CD8-positive, alpha-beta memory T cell (primary cell): ENCODE data around the gene BCAP31. TPM values are rescaled to one million over a fixed set of nuclear protein-coding genes. Genes with fewer than 3 reads are reported as not detected.
"Not testable (repeated sequence)": the region's sequence is repeated elsewhere in the genome, so short reads cannot be mapped to it uniquely, and the experiment has no call there.

Experiments
- CTCF ChIA-PET: fragments of 350-600 bp; sonication (Branson Sonifier 250); formaldehyde crosslinking; loops from one replicate; lab custom pipeline; 2021; ENCODE audit warnings: antibody characterized with exemption; lab: Charles Lee
- POLR2A ChIA-PET: fragments of 350-600 bp; sonication (Branson Sonifier 250); formaldehyde crosslinking; loops from one replicate; lab custom pipeline; 2021; ENCODE audit warnings: antibody characterized with exemption; lab: Charles Lee
- DNase-seq, 5 donors: peaks; one replicate each; pipeline versions ENCODE4 v3.0.0 to v3.0.0-alpha.2; 2020 to 2022; ENCODE audit warnings: mixed read lengths in 1 of 5
- H3K27ac ChIP-seq: one replicate; pipeline ENCODE4 v1.7.0; 2013; ENCODE audit warnings: low read depth, mild to moderate bottlenecking, low read length, moderate library complexity
- H3K27me3 ChIP-seq: 2 replicates; pipeline ENCODE4 v1.7.0; 2013; ENCODE audit warnings: low read length, mild to moderate bottlenecking; ENCODE audit not compliant: insufficient read depth, poor library complexity, severe bottlenecking
- H3K36me3 ChIP-seq: 2 replicates; pipeline ENCODE4 v1.7.0; 2013; ENCODE audit warnings: mild to moderate bottlenecking, low read length, moderate library complexity; ENCODE audit not compliant: insufficient read depth
- H3K4me1 ChIP-seq: 2 replicates; pipeline ENCODE4 v1.7.0; 2013; ENCODE audit warnings: mild to moderate bottlenecking, low read length, moderate library complexity; ENCODE audit not compliant: insufficient read depth
- H3K4me3 ChIP-seq: 2 replicates; pipeline ENCODE4 v1.7.0; 2013; ENCODE audit warnings: mild to moderate bottlenecking, low read length
- H3K9me3 ChIP-seq: 2 replicates; pipeline ENCODE4 v1.7.0; 2013; ENCODE audit warnings: mild to moderate bottlenecking, low read length
- H3K27ac Mint-ChIP-seq, 8 donors: one replicate each; pipeline ENCODE4 v1.8.0; 2020 to 2021; ENCODE audit warnings: mixed read lengths in 8 of 8, mild to moderate bottlenecking in 6 of 8, inconsistent platforms in 3 of 8, moderate library complexity in 3 of 8
- H3K27me3 Mint-ChIP-seq, 2 donors: one replicate each; pipeline ENCODE4 v1.8.0; 2020 to 2021; ENCODE audit warnings: mixed read lengths in 2 of 2, mild to moderate bottlenecking in 1 of 2, moderate library complexity in 1 of 2
- H3K36me3 Mint-ChIP-seq, 3 donors: one replicate each; pipeline ENCODE4 v1.8.0; 2020 to 2021; ENCODE audit warnings: mixed read lengths in 3 of 3, inconsistent platforms in 1 of 3, mild to moderate bottlenecking in 1 of 3
- H3K4me1 Mint-ChIP-seq, 3 donors: one replicate each; pipeline ENCODE4 v1.8.0; 2020 to 2021; ENCODE audit warnings: mixed read lengths in 3 of 3, inconsistent platforms in 1 of 3, mild to moderate bottlenecking in 1 of 3
- H3K4me3 Mint-ChIP-seq, 7 donors: one replicate each; pipeline ENCODE4 v1.8.0; 2020 to 2021; ENCODE audit warnings: mixed read lengths in 7 of 7, mild to moderate bottlenecking in 6 of 7, moderate library complexity in 4 of 7, inconsistent platforms in 2 of 7
- H3K9me3 Mint-ChIP-seq, 5 donors: one replicate each; pipeline ENCODE4 v1.8.0; 2020 to 2022; ENCODE audit warnings: mixed read lengths in 5 of 5, mild to moderate bottlenecking in 3 of 5, moderate library complexity in 2 of 5, inconsistent platforms in 1 of 5
- polyA plus RNA-seq: library from polyadenylated mRNA; unstranded; fragments of 300-500 nt; fragmentation: Illumina TruSeq; gene quantifications from one replicate; pipeline ENCODE4 v1.2.3, GENCODE V29; 2021
- total RNA-seq, 2 experiments: library from RNA; stranded (reverse); gene quantifications; one replicate each; pipeline ENCODE4 v1.2.3, GENCODE V29; 2021

The BCAP31 gene
- total and polyA plus RNA-seq, 3 experiments from 2014 or later = 140 to 333 (median 153) TPM

DNA sequence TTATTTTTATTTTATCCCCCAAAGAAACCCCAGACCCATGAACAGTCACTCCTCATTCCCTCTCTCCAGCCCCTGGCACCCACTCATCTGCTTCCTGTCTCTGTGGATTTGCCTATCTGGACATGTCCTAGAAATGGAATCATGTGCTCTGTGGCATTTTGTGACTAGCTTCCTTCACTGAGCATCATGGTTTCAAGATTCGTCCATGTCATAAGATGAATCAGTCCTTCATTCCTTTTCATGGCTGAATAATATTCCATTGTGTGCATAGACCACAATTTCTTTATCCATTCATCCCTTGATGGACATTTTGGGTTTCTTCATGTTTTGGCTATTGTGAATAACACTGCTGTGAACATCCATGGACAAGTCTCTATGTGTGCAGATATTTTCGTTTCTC is 10.7 kb upstream of the BCAP31 start:
- Histone ChIP-seq H3K36me3 (no peaks in the 10 kb centered on the region), H3K4me3 (no peak overlapping the region), H3K4me1 (peaks cover 7% of the 10 kb centered on the region), H3K27me3 (no peaks in the 10 kb centered on the region), H3K27ac (no peak overlapping the region), H3K9me3 (no peaks in the 10 kb centered on the region)
- CTCF ChIA-PET = interaction anchor here (1.5 kb wide), 1 partner anchor 9 kb away, joined by 3 read pairs; no protein-coding TSS in a partner anchor
- Mint-ChIP-seq H3K9me3 (no peaks in the 10 kb centered on the region), H3K27ac (peak overlapping the region in 5 of 8 donors; percentile 8 to 77 (median 43)), H3K36me3 (peaks cover 2 to 15% (median 4%) of the 10 kb centered on the region in 3 donors), H3K4me3 (no peak overlapping the region), H3K27me3 (peaks cover 0 to 6% of the 10 kb centered on the region in 2 donors), H3K4me1 (peaks cover 15 to 24% (median 17%) of the 10 kb centered on the region in 3 donors)
- DNase-seq = no peak
- POLR2A ChIA-PET = no interaction called here

DNA sequence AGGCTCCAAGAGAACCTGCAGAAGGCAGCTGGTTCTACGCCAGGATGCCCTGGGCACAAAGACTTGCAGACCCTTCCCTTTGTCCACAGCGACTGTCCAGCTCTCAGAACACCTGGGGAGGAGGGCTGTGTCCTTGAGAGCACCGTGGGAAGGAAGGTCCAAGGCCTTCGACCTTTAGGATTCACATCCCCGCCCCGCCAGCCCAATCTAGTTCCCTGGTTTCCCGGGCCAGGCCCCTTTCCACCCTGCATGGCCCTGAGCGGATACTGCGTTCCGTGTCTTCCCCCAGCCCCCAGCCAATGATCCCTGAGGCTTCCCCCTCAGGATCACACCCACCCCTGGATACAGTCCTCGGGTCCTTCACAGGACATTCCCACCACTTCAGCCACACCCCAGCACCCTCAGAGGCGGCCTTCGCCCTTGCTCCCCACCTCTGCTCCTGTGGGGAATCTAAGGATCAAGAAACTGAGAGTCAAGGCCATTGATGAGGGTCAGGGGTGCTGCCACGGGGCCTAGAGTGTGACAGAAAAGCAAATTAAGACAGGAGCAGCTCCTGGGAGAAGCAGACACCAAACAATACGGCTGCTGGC is 9.6 kb upstream of the BCAP31 start:
- Mint-ChIP-seq H3K4me3 (peak overlapping the region in 1 of 7 donors; percentile 61), H3K36me3 (peaks cover 2 to 18% (median 4%) of the 10 kb centered on the region in 3 donors), H3K9me3 (no peaks in the 10 kb centered on the region), H3K27ac (no peak overlapping the region), H3K4me1 (peaks cover 15 to 22% (median 15%) of the 10 kb centered on the region in 3 donors), H3K27me3 (peaks cover 0 to 4% of the 10 kb centered on the region in 2 donors)
- no peaks in the 10 kb centered on the region for H3K9me3 ChIP-seq
- H3K36me3 ChIP-seq = no peaks in the 10 kb centered on the region
- no peaks in the 10 kb centered on the region for H3K27me3 ChIP-seq
- H3K27ac ChIP-seq = no peak overlapping the region
- DNase-seq = no peak
- no peaks in the 10 kb centered on the region for H3K4me1 ChIP-seq
- H3K4me3 ChIP-seq = no peak overlapping the region
- CTCF ChIA-PET = no interaction called here
- POLR2A ChIA-PET = no interaction called here

GRCh38 chrX:153732401-153732800 is 8.2 kb upstream of the BCAP31 start:
- peaks cover 5% of the 10 kb centered on the region for H3K4me1 ChIP-seq
- H3K27me3 ChIP-seq = no peaks in the 10 kb centered on the region
- no peaks in the 10 kb centered on the region for H3K9me3 ChIP-seq
- ChIA-PET POLR2A (interaction anchor here (0.6 kb wide), 1 partner anchor 8 kb away, joined by 4 read pairs; the partner anchor contains the start of gene BCAP31), CTCF (no interaction called here)
- Mint-ChIP-seq H3K4me1 (peaks cover 19 to 30% (median 21%) of the 10 kb centered on the region in 3 donors), H3K4me3 (peak overlapping the region in 1 of 7 donors; percentile 38), H3K36me3 (peaks cover 2 to 18% (median 4%) of the 10 kb centered on the region in 3 donors), H3K9me3 (no peaks in the 10 kb centered on the region), H3K27ac (no peak overlapping the region), H3K27me3 (no peaks in the 10 kb centered on the region)
- no peaks in the 10 kb centered on the region for H3K36me3 ChIP-seq
- no peak overlapping the region for H3K27ac ChIP-seq
- H3K4me3 ChIP-seq = no peak overlapping the region
- no peak for DNase-seq

- Mint-ChIP-seq H3K4me3 (no peak overlapping the region), H3K27ac (peak overlapping the region in 3 of 8 donors; percentile 2 to 76 (median 66)), H3K36me3 (peaks cover 2 to 18% (median 4%) of the 10 kb centered on the region in 3 donors), H3K4me1 (peaks cover 23 to 36% (median 26%) of the 10 kb centered on the region in 3 donors), H3K27me3 (no peaks in the 10 kb centered on the region), H3K9me3 (no peaks in the 10 kb centered on the region)
- no peaks in the 10 kb centered on the region for H3K36me3 ChIP-seq
- CTCF ChIA-PET = no interaction called here
- peaks cover 11% of the 10 kb centered on the region for H3K4me1 ChIP-seq
- H3K4me3 ChIP-seq = no peak overlapping the region
- POLR2A ChIA-PET = no interaction called here
- DNase-seq = no peak
- no peak overlapping the region for H3K27ac ChIP-seq
- H3K27me3 ChIP-seq = no peaks in the 10 kb centered on the region
- H3K9me3 ChIP-seq = no peaks in the 10 kb centered on the region
Measured at GRCh38 chrX:153731845-153732215, 7.6 kb upstream of the BCAP31 start.

DNA sequence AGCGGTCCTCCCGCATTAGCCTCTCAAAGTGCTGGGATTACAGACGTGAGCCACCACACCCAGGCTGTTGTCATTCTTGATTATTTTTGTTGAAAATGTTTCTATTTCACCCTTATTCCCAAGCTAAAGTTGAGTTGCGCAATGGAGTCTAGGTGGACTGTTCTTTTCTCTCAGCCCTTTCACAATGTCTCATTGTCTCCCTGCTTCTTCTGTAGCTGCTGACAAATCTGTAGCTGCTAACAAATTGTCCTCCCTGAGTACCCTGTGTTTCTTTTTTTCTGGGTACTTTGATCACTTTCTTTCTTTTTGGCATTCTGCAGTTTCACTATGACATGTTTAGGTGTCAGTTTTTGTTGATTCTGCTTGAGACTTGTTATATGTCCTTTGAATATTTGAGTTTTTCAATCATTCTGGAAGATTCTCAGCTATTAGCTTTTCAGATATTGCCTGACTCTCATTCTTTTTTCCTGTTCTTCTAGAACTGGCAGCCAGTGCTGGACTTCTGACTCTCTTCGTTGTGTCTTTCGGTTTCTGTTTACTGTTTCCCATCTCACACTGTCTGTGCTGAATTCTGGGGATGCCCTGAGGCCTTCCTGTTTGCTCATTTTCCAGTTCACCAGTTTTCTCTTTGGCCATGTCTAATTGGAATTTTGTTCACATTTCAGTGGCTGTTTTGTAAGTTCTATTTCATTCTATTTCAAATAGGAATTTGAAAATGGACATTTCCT is 7.1 kb upstream of the BCAP31 start:
- peaks cover 2 to 15% (median 4%) of the 10 kb centered on the region in 3 donors for H3K36me3 Mint-ChIP-seq
- H3K27ac Mint-ChIP-seq = peak overlapping the region in 5 of 8 donors; percentile 37 to 76 (median 48)
- no peaks in the 10 kb centered on the region for H3K9me3 Mint-ChIP-seq
- Histone ChIP-seq H3K27me3 (no peaks in the 10 kb centered on the region), H3K36me3 (no peaks in the 10 kb centered on the region), H3K4me3 (no peak overlapping the region), H3K4me1 (peaks cover 13% of the 10 kb centered on the region), H3K27ac (no peak overlapping the region), H3K9me3 (no peaks in the 10 kb centered on the region)
- DNase-seq = no peak
- H3K27me3 Mint-ChIP-seq = no peaks in the 10 kb centered on the region
- POLR2A ChIA-PET = no interaction called here
- H3K4me1 Mint-ChIP-seq = peaks cover 25 to 40% (median 27%) of the 10 kb centered on the region in 3 donors
- CTCF ChIA-PET = interaction anchor here (1.1 kb wide), 1 partner anchor 215 kb away, joined by 3 read pairs; no protein-coding TSS in a partner anchor
- H3K4me3 Mint-ChIP-seq = peak overlapping the region in 1 of 7 donors; percentile 1

GRCh38 chrX:153730115-153730514 is 5.9 kb upstream of the BCAP31 start:
- Mint-ChIP-seq H3K27ac (peak overlapping the region in 1 of 8 donors; percentile 29), H3K36me3 (peaks cover 0 to 12% (median 2%) of the 10 kb centered on the region in 3 donors), H3K4me1 (peaks cover 20 to 42% (median 21%) of the 10 kb centered on the region in 3 donors)
- DNase-seq, H3K27me3 ChIP-seq, H3K9me3 Mint-ChIP-seq, H3K27ac ChIP-seq, POLR2A ChIA-PET, H3K4me3 ChIP-seq, H3K9me3 ChIP-seq, H3K36me3 ChIP-seq, H3K27me3 Mint-ChIP-seq, H3K4me3 Mint-ChIP-seq: not testable (repeated sequence)
- H3K4me1 ChIP-seq = peaks cover 13% of the 10 kb centered on the region
- CTCF ChIA-PET = interaction anchor here (1.1 kb wide), 1 partner anchor 217 kb away, joined by 3 read pairs; no protein-coding TSS in a partner anchor

GRCh38 chrX:153728951-153729631 is 4.9 kb upstream of the BCAP31 start:
- Histone ChIP-seq H3K4me3 (no peak overlapping the region), H3K36me3 (no peaks in the 10 kb centered on the region), H3K27ac (no peak overlapping the region), H3K27me3 (no peaks in the 10 kb centered on the region), H3K9me3 (no peaks in the 10 kb centered on the region), H3K4me1 (peaks cover 13% of the 10 kb centered on the region)
- Mint-ChIP-seq H3K27me3 (peaks cover 0 to 1% of the 10 kb centered on the region in 2 donors), H3K4me1 (peaks cover 17 to 38% (median 18%) of the 10 kb centered on the region in 3 donors), H3K36me3 (peaks cover 0 to 12% (median 2%) of the 10 kb centered on the region in 3 donors), H3K27ac (peak overlapping the region in 3 of 8 donors; percentile 38 to 83 (median 60)), H3K4me3 (peak overlapping the region in 2 of 7 donors; percentile 22 to 29), H3K9me3 (no peaks in the 10 kb centered on the region)
- DNase-seq = no peak
- ChIA-PET CTCF (no interaction called here), POLR2A (no interaction called here)
